ENCODE data around the gene MUCL3.

- TF ChIP-seq CTCF (conservative IDR thresholded peaks at IDR 0.05; ENCODE audit: low read length) = no peak
- TF ChIP-seq EZH2phosphoT487 (IDR thresholded peaks at IDR 0.05; ENCODE audit: borderline replicate concordance, low read depth, low read length) = no peak
Measured at GRCh38 chr6:30908700-30909099, 32.1 kb upstream of the MUCL3 start.

Data from OCI-LY7 (cell line).